ENCODE measurements around the gene TBX4. TPM values are rescaled to one million over a fixed set of nuclear protein-coding genes. Genes with fewer than 3 reads are reported as not detected.
"Not testable (repeated sequence)": the region's sequence is repeated elsewhere in the genome, so short reads cannot be mapped to it uniquely, and the experiment has no call there.

Gene TBX4
- total RNA-seq, 2 experiments from 2014 or later = not detected

DNA sequence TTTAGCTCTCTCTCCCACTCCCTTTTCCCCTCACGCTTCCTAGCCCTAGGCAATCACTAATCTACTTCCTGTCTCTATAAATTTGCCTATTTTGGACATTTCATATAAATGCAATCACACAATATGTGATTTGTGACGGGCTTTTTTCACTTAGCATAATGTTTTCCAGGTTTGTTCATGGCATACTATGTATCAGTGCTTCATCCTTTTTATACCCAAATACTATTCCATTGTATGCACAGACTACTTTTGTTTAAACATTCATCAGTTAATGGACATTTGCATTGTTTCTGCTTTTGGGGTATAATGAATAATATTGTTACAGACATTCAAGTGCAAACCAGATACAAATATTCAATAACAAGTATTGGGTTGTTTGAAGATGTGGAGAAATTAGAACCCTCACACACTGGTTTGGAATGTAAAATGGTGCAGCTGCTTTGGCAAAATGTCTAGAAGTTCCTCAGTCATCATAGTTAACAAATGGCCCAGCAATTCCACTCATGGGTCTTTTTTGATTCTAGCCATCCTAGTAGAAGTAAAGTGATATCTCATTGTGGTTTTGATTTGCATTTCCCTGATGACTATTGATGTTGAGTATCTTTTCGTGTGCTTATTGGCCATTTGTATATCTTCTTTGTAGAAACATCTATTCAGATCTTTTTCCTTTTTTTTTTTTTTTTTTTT lies 67.7 kb downstream of the TBX4 start:
- DNase-seq = no peak
- ChIA-PET CTCF (no interaction called here), POLR2A (no interaction called here)
- no peaks in the 10 kb centered on the region for H3K9me3 Mint-ChIP-seq
- H3K4me1 Mint-ChIP-seq = no peaks in the 10 kb centered on the region
- no peak overlapping the region for H3K27ac Mint-ChIP-seq
- no peaks in the 10 kb centered on the region for H3K36me3 Mint-ChIP-seq (ENCODE audit: low read depth)
- H3K4me3 Mint-ChIP-seq = no peak overlapping the region
- peaks cover 21% of the 10 kb centered on the region for H3K27me3 Mint-ChIP-seq

DNA sequence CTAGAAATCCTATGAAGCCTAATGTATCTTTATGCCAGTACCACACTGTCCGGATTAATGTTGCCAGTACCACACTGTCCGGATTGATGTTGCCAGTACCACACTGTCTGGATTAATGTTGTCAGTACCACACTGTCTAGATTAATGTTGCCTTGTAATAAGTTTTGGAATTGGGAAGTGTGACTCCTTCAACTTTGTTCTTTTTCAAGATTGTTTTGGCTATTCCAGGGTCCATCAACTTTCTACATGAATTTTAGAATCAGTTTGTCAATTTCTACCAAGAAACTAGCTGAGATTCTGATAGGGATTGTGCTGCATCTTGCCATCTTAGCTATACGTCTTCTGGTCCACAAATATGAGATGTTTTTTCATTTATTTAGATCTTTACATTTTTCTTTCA lies 68.7 kb downstream of the TBX4 start:
- no peak overlapping the region for H3K4me3 Mint-ChIP-seq
- no peaks in the 10 kb centered on the region for H3K9me3 Mint-ChIP-seq
- POLR2A ChIA-PET = no interaction called here
- no peaks in the 10 kb centered on the region for H3K36me3 Mint-ChIP-seq (ENCODE audit: low read depth)
- no peaks in the 10 kb centered on the region for H3K4me1 Mint-ChIP-seq
- H3K27me3 Mint-ChIP-seq = peaks cover 30% of the 10 kb centered on the region
- CTCF ChIA-PET = no interaction called here
- no peak overlapping the region for H3K27ac Mint-ChIP-seq
- DNase-seq = no peak

- Mint-ChIP-seq H3K36me3 (ENCODE audit: low read depth) (no peaks in the 10 kb centered on the region), H3K4me3 (no peak overlapping the region), H3K27ac (no peak overlapping the region), H3K9me3 (no peaks in the 10 kb centered on the region), H3K27me3 (peaks cover 38% of the 10 kb centered on the region), H3K4me1 (no peaks in the 10 kb centered on the region)
- ChIA-PET CTCF (no interaction called here), POLR2A (no interaction called here)
- no peak for DNase-seq
Measured at GRCh38 chr17:61522088-61522487, 69.9 kb downstream of the TBX4 start.

GRCh38 chr17:61524319-61524718 lies 72.1 kb downstream of the TBX4 start:
- H3K27ac Mint-ChIP-seq = no peak overlapping the region
- ChIA-PET CTCF (interaction anchor here (1.0 to 1.2 kb wide), 2 partner anchors 21 to 112 kb away, joined by 3 to 4 read pairs; no protein-coding TSS in a partner anchor), POLR2A (no interaction called here)
- H3K4me3 Mint-ChIP-seq = no peak overlapping the region
- H3K27me3 Mint-ChIP-seq = peaks cover 31% of the 10 kb centered on the region
- H3K36me3 Mint-ChIP-seq (ENCODE audit: low read depth) = no peaks in the 10 kb centered on the region
- H3K9me3 Mint-ChIP-seq = no peaks in the 10 kb centered on the region
- no peak for DNase-seq
- H3K4me1 Mint-ChIP-seq = no peaks in the 10 kb centered on the region

GRCh38 chr17:61527441-61527840 lies 75.2 kb downstream of the TBX4 start:
- not testable (repeated sequence) for H3K36me3 Mint-ChIP-seq (ENCODE audit: low read depth)

DNA sequence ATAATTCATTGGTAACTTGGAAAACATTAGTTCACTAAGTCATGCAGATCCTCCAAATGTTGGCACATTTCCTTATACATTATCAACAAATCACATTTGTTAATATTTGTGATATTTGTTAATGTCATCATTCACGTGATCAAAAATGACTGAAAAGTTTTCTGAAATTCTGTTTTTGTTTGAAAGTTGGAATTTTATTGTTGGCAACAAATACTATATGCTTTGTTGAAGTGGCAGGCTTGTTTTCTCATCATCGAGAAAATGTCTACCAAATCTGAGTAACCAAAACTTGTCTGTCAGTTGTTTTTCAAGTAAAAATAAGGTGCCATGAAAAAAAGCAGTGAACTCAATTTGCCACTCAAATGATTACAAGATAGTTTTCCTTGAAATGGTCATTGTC lies 75.9 kb downstream of the TBX4 start:
- H3K36me3 Mint-ChIP-seq (ENCODE audit: low read depth) = no peaks in the 10 kb centered on the region
- ChIA-PET POLR2A (no interaction called here), CTCF (no interaction called here)
- H3K9me3 Mint-ChIP-seq = no peaks in the 10 kb centered on the region
- no peaks in the 10 kb centered on the region for H3K4me1 Mint-ChIP-seq
- DNase-seq = no peak
- peaks cover 32% of the 10 kb centered on the region for H3K27me3 Mint-ChIP-seq
- no peak overlapping the region for H3K27ac Mint-ChIP-seq
- no peak overlapping the region for H3K4me3 Mint-ChIP-seq

More at GRCh38 chr17:61527441-61527840, 75.2 kb downstream of the TBX4 start:
- POLR2A ChIA-PET, H3K9me3 Mint-ChIP-seq, H3K4me3 Mint-ChIP-seq, H3K27ac Mint-ChIP-seq, H3K4me1 Mint-ChIP-seq, DNase-seq, CTCF ChIA-PET: not testable (repeated sequence)
- peaks cover 32% of the 10 kb centered on the region for H3K27me3 Mint-ChIP-seq

- peaks cover under 1% of the 10 kb centered on the region for H3K4me1 Mint-ChIP-seq
- DNase-seq = no peak
- no peaks in the 10 kb centered on the region for H3K9me3 Mint-ChIP-seq
- H3K4me3 Mint-ChIP-seq = no peak overlapping the region
- CTCF ChIA-PET = no interaction called here
- POLR2A ChIA-PET = no interaction called here
- H3K27ac Mint-ChIP-seq = no peak overlapping the region
- no peaks in the 10 kb centered on the region for H3K36me3 Mint-ChIP-seq (ENCODE audit: low read depth)
- peaks cover 17% of the 10 kb centered on the region for H3K27me3 Mint-ChIP-seq
Measured at GRCh38 chr17:61531223-61531622, 79.0 kb downstream of the TBX4 start.

- Mint-ChIP-seq H3K9me3 (no peaks in the 10 kb centered on the region), H3K36me3 (ENCODE audit: low read depth) (no peaks in the 10 kb centered on the region), H3K4me3 (no peak overlapping the region), H3K27me3 (peaks cover 11% of the 10 kb centered on the region), H3K4me1 (peaks cover 3% of the 10 kb centered on the region), H3K27ac (no peak overlapping the region)
- no peak for DNase-seq
- POLR2A ChIA-PET = no interaction called here
- CTCF ChIA-PET = interaction anchor here (0.6 kb wide), 1 partner anchor 696 kb away, joined by 3 read pairs; no protein-coding TSS in a partner anchor
Measured at GRCh38 chr17:61532826-61533225, 80.6 kb downstream of the TBX4 start.

- Mint-ChIP-seq H3K9me3 (no peaks in the 10 kb centered on the region), H3K36me3 (ENCODE audit: low read depth) (no peaks in the 10 kb centered on the region), H3K27me3 (peaks cover 11% of the 10 kb centered on the region), H3K4me3 (no peak overlapping the region), H3K4me1 (peaks cover 3% of the 10 kb centered on the region), H3K27ac (no peak overlapping the region)
- POLR2A ChIA-PET = no interaction called here
- CTCF ChIA-PET = interaction anchor here (1.2 kb wide), 1 partner anchor 10 kb away, joined by 3 read pairs; no protein-coding TSS in a partner anchor
- DNase-seq = no peak
Measured at GRCh38 chr17:61533797-61534196, 81.6 kb downstream of the TBX4 start.

DNA sequence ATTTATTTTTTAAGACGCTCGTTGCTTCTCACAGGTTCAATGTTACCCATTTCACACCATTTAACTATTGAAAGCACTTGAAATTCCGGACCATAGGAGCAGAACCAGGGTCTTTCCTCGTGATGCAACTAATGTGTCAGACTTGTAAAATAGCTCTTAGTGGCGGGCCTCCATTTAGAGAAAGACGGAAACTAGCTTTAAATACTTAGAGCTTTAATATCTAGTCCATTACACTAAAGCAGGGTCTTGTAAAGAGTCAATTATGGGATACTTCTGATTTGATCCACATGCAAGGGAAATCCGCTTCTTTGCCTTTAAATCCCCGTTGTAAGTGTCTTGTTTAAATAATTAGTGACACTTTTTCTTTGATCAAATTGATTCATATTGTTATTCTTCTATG lies 82.2 kb downstream of the TBX4 start:
- Mint-ChIP-seq H3K27ac (no peak overlapping the region), H3K27me3 (peaks cover 11% of the 10 kb centered on the region)
- CTCF ChIA-PET = interaction anchor here (1.2 kb wide), 1 partner anchor 9 kb away, joined by 3 read pairs; no protein-coding TSS in a partner anchor

More for the DNA sequence above, 82.2 kb downstream of the TBX4 start:
- POLR2A ChIA-PET = no interaction called here
- no peaks in the 10 kb centered on the region for H3K36me3 Mint-ChIP-seq (ENCODE audit: low read depth)
- H3K4me3 Mint-ChIP-seq = no peak overlapping the region
- H3K4me1 Mint-ChIP-seq = peaks cover 3% of the 10 kb centered on the region
- no peaks in the 10 kb centered on the region for H3K9me3 Mint-ChIP-seq
- no peak for DNase-seq

Other genes starting within 250 kb of the TBX4 start
- gene TBX2, start 52.6 kb upstream of the TBX4 start, total RNA-seq = not detected
- gene NACA2, start 138.8 kb downstream of the TBX4 start, total RNA-seq = under 1 TPM in 1 of 2 experiments, not detected in 1; 0.35 TPM